ENCODE data around the gene ADA. TPM values are rescaled to one million over a fixed set of nuclear protein-coding genes. Genes with fewer than 3 reads are reported as not detected.

The ADA gene
- polyA plus RNA-seq, 1 of the 3 experiments (the other 2 are of a cell fraction): 25.7 TPM

- ChIA-PET CTCF (no interaction called here), POLR2A (no interaction called here)
- H3K79me2 ChIP-seq (ENCODE audit: insufficient read depth): peaks cover 35% of the 10 kb centered on the region
- H3F3A ChIP-seq (replicated peaks; ENCODE audit: insufficient read depth): peaks cover 30% of the 10 kb centered on the region
- H3K4me3 ChIP-seq (ENCODE audit: low read depth in 2 of 2, low read length in 1 of 2): no peak overlapping the region
- no peak overlapping the region for H2AFZ ChIP-seq (ENCODE audit: low read depth)
- no peaks in the 10 kb centered on the region for H3K36me3 ChIP-seq (replicated peaks in 1 of 2; ENCODE audit: control insufficient read depth in 1 of 2, insufficient read depth in 2 of 2, low read length in 1 of 2)
- no peak overlapping the region for H3K4me2 ChIP-seq
- no peaks in the 10 kb centered on the region for H4K20me1 ChIP-seq (ENCODE audit: insufficient read depth)
- 94% methylated on average over 4 of the region's 4 CpGs for WGBS (ENCODE audit: low lambda C conversion rate)
- no peak for TF ChIP-seq EZH2phosphoT487 (IDR thresholded peaks at IDR 0.05; ENCODE audit: borderline replicate concordance, low read depth)
- TF ChIP-seq EP300 (IDR thresholded peaks at IDR 0.05; ENCODE audit: borderline replicate concordance in 1 of 2, low read depth in 1 of 2, low read length in 1 of 2): no peak
- no peak for TF ChIP-seq JUND (IDR thresholded peaks at IDR 0.05)
- no peak for TF ChIP-seq GATA2 (CRISPR knock-in tag; IDR thresholded peaks at IDR 0.05)
- no peak for TF ChIP-seq MEF2A (IDR thresholded peaks at IDR 0.05; ENCODE audit: borderline replicate concordance, low read depth)
- TF ChIP-seq REST (IDR thresholded peaks at IDR 0.05; ENCODE audit: low read depth, low read length): no peak
- TF ChIP-seq CTCF (IDR thresholded peaks at IDR 0.05): no peak
- TF ChIP-seq, protein P1, sequence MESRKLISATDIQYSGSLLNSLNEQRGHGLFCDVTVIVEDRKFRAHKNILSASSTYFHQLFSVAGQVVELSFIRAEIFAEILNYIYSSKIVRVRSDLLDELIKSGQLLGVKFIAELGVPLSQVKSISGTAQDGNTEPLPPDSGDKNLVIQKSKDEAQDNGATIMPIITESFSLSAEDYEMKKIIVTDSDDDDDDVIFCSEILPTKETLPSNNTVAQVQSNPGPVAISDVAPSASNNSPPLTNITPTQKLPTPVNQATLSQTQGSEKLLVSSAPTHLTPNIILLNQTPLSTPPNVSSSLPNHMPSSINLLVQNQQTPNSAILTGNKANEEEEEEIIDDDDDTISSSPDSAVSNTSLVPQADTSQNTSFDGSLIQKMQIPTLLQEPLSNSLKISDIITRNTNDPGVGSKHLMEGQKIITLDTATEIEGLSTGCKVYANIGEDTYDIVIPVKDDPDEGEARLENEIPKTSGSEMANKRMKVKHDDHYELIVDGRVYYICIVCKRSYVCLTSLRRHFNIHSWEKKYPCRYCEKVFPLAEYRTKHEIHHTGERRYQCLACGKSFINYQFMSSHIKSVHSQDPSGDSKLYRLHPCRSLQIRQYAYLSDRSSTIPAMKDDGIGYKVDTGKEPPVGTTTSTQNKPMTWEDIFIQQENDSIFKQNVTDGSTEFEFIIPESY (IDR thresholded peaks at IDR 0.05; ENCODE audit: borderline replicate concordance, low read depth): no peak
- TF ChIP-seq, protein P2, sequence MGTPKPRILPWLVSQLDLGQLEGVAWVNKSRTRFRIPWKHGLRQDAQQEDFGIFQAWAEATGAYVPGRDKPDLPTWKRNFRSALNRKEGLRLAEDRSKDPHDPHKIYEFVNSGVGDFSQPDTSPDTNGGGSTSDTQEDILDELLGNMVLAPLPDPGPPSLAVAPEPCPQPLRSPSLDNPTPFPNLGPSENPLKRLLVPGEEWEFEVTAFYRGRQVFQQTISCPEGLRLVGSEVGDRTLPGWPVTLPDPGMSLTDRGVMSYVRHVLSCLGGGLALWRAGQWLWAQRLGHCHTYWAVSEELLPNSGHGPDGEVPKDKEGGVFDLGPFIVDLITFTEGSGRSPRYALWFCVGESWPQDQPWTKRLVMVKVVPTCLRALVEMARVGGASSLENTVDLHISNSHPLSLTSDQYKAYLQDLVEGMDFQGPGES (IDR thresholded peaks at IDR 0.05; ENCODE audit: low read depth, low read length): no peak
- TF ChIP-seq TCF12 (IDR thresholded peaks at IDR 0.05): no peak
- no peak for TF ChIP-seq POLR2AphosphoS5 (IDR thresholded peaks at IDR 0.05; ENCODE audit: low read depth, low read length)
- TF ChIP-seq RCOR1 (IDR thresholded peaks at IDR 0.05; ENCODE audit: low read length): no peak
- no peak for TF ChIP-seq SIN3A (IDR thresholded peaks at IDR 0.05; ENCODE audit: borderline replicate concordance, low read depth, low read length)
- no peak for TF ChIP-seq SMC3 (IDR thresholded peaks at IDR 0.05; ENCODE audit: low read depth, low read length)
- TF ChIP-seq FOXJ3 (CRISPR knock-in tag; IDR thresholded peaks at IDR 0.05): no peak
- TF ChIP-seq MXI1 (IDR thresholded peaks at IDR 0.05; ENCODE audit: low read depth, low read length): no peak
- H3K9ac ChIP-seq: no peak overlapping the region
- H3K27ac ChIP-seq (ENCODE audit: low read depth in 2 of 2, low read length in 1 of 2): peak overlapping the region; percentile 83 to 97
- H3K4me1 ChIP-seq (ENCODE audit: control insufficient read depth in 1 of 2, insufficient read depth in 2 of 2, low read depth in 1 of 2, low read length in 1 of 2): peaks cover 14 to 26% of the 10 kb centered on the region in 2 experiments; a peak in 3 of 4 replicates
- H3K27me3 ChIP-seq (ENCODE audit: insufficient read depth): no peaks in the 10 kb centered on the region
- no peaks in the 10 kb centered on the region for H3K9me2 ChIP-seq
- no peak for DNase-seq
- H3K9me3 ChIP-seq: no peaks in the 10 kb centered on the region
These were observed 77.1 kb downstream of the ADA start for GRCh38 chr20:44574372-44574771.

Data from SK-N-SH (cell line).